Activated naive CD8-positive, alpha-beta T cell treated with anti-CD3 and anti-CD28 coated beads, Interleukin-2, amount 10 ng/mL, durations not matched to agents 7 days and 5 days (primary cell): ENCODE data around the gene GGT1. TPM values are rescaled to one million over a fixed set of nuclear protein-coding genes. Genes with fewer than 3 reads are reported as not detected.

ENCODE experiments used
- ATAC-seq: fragments of 150-1000 bp; cut with Tn5 transposase; one replicate; pipeline ENCODE4 v1.10.0; 2021; ENCODE audit warnings: low read depth, moderate library complexity
- POLR2A ChIA-PET: fragments of 350-600 bp; sonication (Branson Sonifier 250); formaldehyde crosslinking; loops from one replicate; lab custom pipeline; 2021; ENCODE audit warnings: antibody characterized with exemption; lab: Charles Lee
- DNase-seq: peaks from one replicate; pipeline ENCODE4 v3.0.0; 2021
- H3K27ac Mint-ChIP-seq: one replicate; pipeline ENCODE4 v1.8.0; 2022; ENCODE audit warnings: mild to moderate bottlenecking, mixed read lengths
- H3K27me3 Mint-ChIP-seq: one replicate; pipeline ENCODE4 v1.8.0; 2022; ENCODE audit warnings: mild to moderate bottlenecking, moderate library complexity, mixed read lengths
- H3K36me3 Mint-ChIP-seq: one replicate; pipeline ENCODE4 v1.8.0; 2021; ENCODE audit warnings: mild to moderate bottlenecking, mixed read lengths
- H3K4me1 Mint-ChIP-seq: one replicate; pipeline ENCODE4 v1.8.0; 2021; ENCODE audit warnings: mixed read lengths
- H3K4me3 Mint-ChIP-seq: one replicate; pipeline ENCODE4 v1.8.0; 2022; ENCODE audit warnings: mild to moderate bottlenecking, moderate library complexity, mixed read lengths
- H3K9me3 Mint-ChIP-seq: one replicate; pipeline ENCODE4 v1.8.0; 2021; ENCODE audit warnings: mixed read lengths
- total RNA-seq, 2 experiments: library from RNA; stranded (reverse); gene quantifications; one replicate each; pipeline ENCODE4 v1.2.3, GENCODE V29; 2021

GGT1 gene
- total RNA-seq, 2 experiments from 2014 or later = 25.4 to 25.7 TPM

GRCh38 chr22:24576778-24577177 lies 26.2 kb upstream of the GGT1 start:
- Mint-ChIP-seq H3K36me3 (peaks cover 28% of the 10 kb centered on the region), H3K4me3 (no peak overlapping the region), H3K9me3 (no peaks in the 10 kb centered on the region), H3K27me3 (no peaks in the 10 kb centered on the region), H3K27ac (no peak overlapping the region), H3K4me1 (peaks cover 2% of the 10 kb centered on the region)
- ATAC-seq (no peak), DNase-seq (no peak)
- POLR2A ChIA-PET = no interaction called here

- H3K36me3 Mint-ChIP-seq = peaks cover 16% of the 10 kb centered on the region
- H3K9me3 Mint-ChIP-seq = no peaks in the 10 kb centered on the region
- POLR2A ChIA-PET = no interaction called here
- peaks cover 2% of the 10 kb centered on the region for H3K4me1 Mint-ChIP-seq
- no peak overlapping the region for H3K4me3 Mint-ChIP-seq
- no peaks in the 10 kb centered on the region for H3K27me3 Mint-ChIP-seq
- no peak overlapping the region for H3K27ac Mint-ChIP-seq
- no peak for DNase-seq
- ATAC-seq = no peak
Observed at GRCh38 chr22:24578355-24579257, 24.4 kb upstream of the GGT1 start.

GRCh38 chr22:24579258-24579601 lies 23.8 kb upstream of the GGT1 start:
- Mint-ChIP-seq H3K9me3 (no peaks in the 10 kb centered on the region), H3K27ac (no peak overlapping the region), H3K36me3 (peaks cover 16% of the 10 kb centered on the region), H3K4me3 (no peak overlapping the region), H3K4me1 (peaks cover 5% of the 10 kb centered on the region), H3K27me3 (no peaks in the 10 kb centered on the region)
- DNase-seq (no peak), ATAC-seq (no peak)
- POLR2A ChIA-PET = no interaction called here

- POLR2A ChIA-PET = no interaction called here
- Mint-ChIP-seq H3K4me3 (no peak overlapping the region), H3K27ac (no peak overlapping the region), H3K9me3 (no peaks in the 10 kb centered on the region), H3K36me3 (peaks cover 8% of the 10 kb centered on the region), H3K27me3 (no peaks in the 10 kb centered on the region), H3K4me1 (peaks cover 3% of the 10 kb centered on the region)
- no peak for ATAC-seq
- no peak for DNase-seq
Observed at GRCh38 chr22:24580276-24580675, 22.7 kb upstream of the GGT1 start.

GRCh38 chr22:24582056-24582814 lies 20.8 kb upstream of the GGT1 start:
- no peak overlapping the region for H3K4me3 Mint-ChIP-seq
- no peak overlapping the region for H3K27ac Mint-ChIP-seq
- ATAC-seq (no peak), DNase-seq (no peak)
- H3K27me3 Mint-ChIP-seq = no peaks in the 10 kb centered on the region
- POLR2A ChIA-PET = no interaction called here
- peaks cover 6% of the 10 kb centered on the region for H3K36me3 Mint-ChIP-seq
- peaks cover 3% of the 10 kb centered on the region for H3K4me1 Mint-ChIP-seq
- no peaks in the 10 kb centered on the region for H3K9me3 Mint-ChIP-seq

- Mint-ChIP-seq H3K4me1 (peaks cover 3% of the 10 kb centered on the region), H3K9me3 (no peaks in the 10 kb centered on the region), H3K27me3 (no peaks in the 10 kb centered on the region), H3K36me3 (peaks cover 2% of the 10 kb centered on the region), H3K4me3 (no peak overlapping the region), H3K27ac (peak overlapping the region; percentile 44)
- POLR2A ChIA-PET = no interaction called here
- DNase-seq (no peak), ATAC-seq (no peak)
Observed at GRCh38 chr22:24583221-24584165, 19.5 kb upstream of the GGT1 start.

- Mint-ChIP-seq H3K4me1 (peaks cover 3% of the 10 kb centered on the region), H3K4me3 (no peak overlapping the region), H3K27ac (peak overlapping the region; percentile 44), H3K9me3 (no peaks in the 10 kb centered on the region), H3K36me3 (peaks cover 2% of the 10 kb centered on the region), H3K27me3 (no peaks in the 10 kb centered on the region)
- POLR2A ChIA-PET = no interaction called here
- DNase-seq (peak; percentile 23), ATAC-seq (no peak)
Observed at GRCh38 chr22:24584166-24584790, 18.7 kb upstream of the GGT1 start.

- H3K27me3 Mint-ChIP-seq = no peaks in the 10 kb centered on the region
- DNase-seq (no peak), ATAC-seq (no peak)
- no peaks in the 10 kb centered on the region for H3K9me3 Mint-ChIP-seq
- H3K4me1 Mint-ChIP-seq = peaks cover 3% of the 10 kb centered on the region
- no peak overlapping the region for H3K4me3 Mint-ChIP-seq
- POLR2A ChIA-PET = no interaction called here
- H3K27ac Mint-ChIP-seq = no peak overlapping the region
- no peaks in the 10 kb centered on the region for H3K36me3 Mint-ChIP-seq
Observed at GRCh38 chr22:24584871-24585411, 18.1 kb upstream of the GGT1 start.

- H3K4me3 Mint-ChIP-seq = no peak overlapping the region
- no peaks in the 10 kb centered on the region for H3K36me3 Mint-ChIP-seq
- H3K27me3 Mint-ChIP-seq = no peaks in the 10 kb centered on the region
- POLR2A ChIA-PET = no interaction called here
- no peak for ATAC-seq
- DNase-seq = no peak
- H3K4me1 Mint-ChIP-seq = peaks cover 3% of the 10 kb centered on the region
- H3K27ac Mint-ChIP-seq = no peak overlapping the region
- no peaks in the 10 kb centered on the region for H3K9me3 Mint-ChIP-seq
Observed at GRCh38 chr22:24585461-24585860, 17.5 kb upstream of the GGT1 start.

GRCh38 chr22:24585927-24586546 lies 17.0 kb upstream of the GGT1 start:
- no peak overlapping the region for H3K4me3 Mint-ChIP-seq
- POLR2A ChIA-PET = no interaction called here
- no peak for DNase-seq
- peaks cover 1% of the 10 kb centered on the region for H3K36me3 Mint-ChIP-seq
- H3K9me3 Mint-ChIP-seq = no peaks in the 10 kb centered on the region
- peaks cover 3% of the 10 kb centered on the region for H3K4me1 Mint-ChIP-seq
- H3K27me3 Mint-ChIP-seq = no peaks in the 10 kb centered on the region
- no peak overlapping the region for H3K27ac Mint-ChIP-seq
- no peak for ATAC-seq

GRCh38 chr22:24587251-24587650 lies 15.7 kb upstream of the GGT1 start:
- H3K4me1 Mint-ChIP-seq = peaks cover 4% of the 10 kb centered on the region
- ATAC-seq (no peak), DNase-seq (no peak)
- H3K9me3 Mint-ChIP-seq = no peaks in the 10 kb centered on the region
- no peak overlapping the region for H3K4me3 Mint-ChIP-seq
- H3K27me3 Mint-ChIP-seq = peaks cover 2% of the 10 kb centered on the region
- peaks cover 1% of the 10 kb centered on the region for H3K36me3 Mint-ChIP-seq
- H3K27ac Mint-ChIP-seq = no peak overlapping the region
- POLR2A ChIA-PET = no interaction called here

GRCh38 chr22:24587948-24588347 lies 15.0 kb upstream of the GGT1 start:
- Mint-ChIP-seq H3K27me3 (peaks cover 6% of the 10 kb centered on the region), H3K9me3 (no peaks in the 10 kb centered on the region), H3K4me1 (peaks cover 6% of the 10 kb centered on the region), H3K36me3 (peaks cover 1% of the 10 kb centered on the region), H3K4me3 (no peak overlapping the region), H3K27ac (no peak overlapping the region)
- ATAC-seq (no peak), DNase-seq (no peak)
- POLR2A ChIA-PET = interaction anchor here (1.2 kb wide), 1 partner anchor 33 kb away, joined by 4 read pairs; the partner anchor contains the start of gene GUCD1
